NB4 (cell line): ENCODE measurements around the gene OS9.

ENCODE experiments used
- DNase-seq: peaks from one replicate; pipeline ENCODE4 v3.0.0; 2010; ENCODE audit warnings: low read depth
- H3K4me3 ChIP-seq: one replicate; pipeline ENCODE4 v1.5.1; 2011; ENCODE audit warnings: mild to moderate bottlenecking, low read depth, low read length, moderate library complexity
- MYC ChIP-seq: IDR thresholded peaks from 2 replicates; pipeline ENCODE4 v1.6.1; 2011; ENCODE audit warnings: low read depth, low read length
- POLR2A ChIP-seq: IDR thresholded peaks from 2 replicates; pipeline ENCODE4 v1.6.1; 2011; ENCODE audit warnings: mild to moderate bottlenecking; ENCODE audit not compliant: insufficient read length; ENCODE audit errors: extremely low read depth
- TF ChIP-seq, protein P1 (sequence below): IDR thresholded peaks from 2 replicates; pipeline ENCODE4 v1.6.1; 2011; ENCODE audit warnings: low read depth, low read length
- TF ChIP-seq, protein P2 (sequence below): IDR thresholded peaks from one replicate; pipeline ENCODE4 v1.5.1; 2012; ENCODE audit warnings: low read depth, low read length

Gene OS9

GRCh38 chr12:57735952-57736740, 42.2 kb downstream of the OS9 start:
- DNase-seq: no peak
- no peak overlapping the region for H3K4me3 ChIP-seq
- TF ChIP-seq, protein P1, sequence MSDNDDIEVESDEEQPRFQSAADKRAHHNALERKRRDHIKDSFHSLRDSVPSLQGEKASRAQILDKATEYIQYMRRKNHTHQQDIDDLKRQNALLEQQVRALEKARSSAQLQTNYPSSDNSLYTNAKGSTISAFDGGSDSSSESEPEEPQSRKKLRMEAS: no peak

GRCh38 chr12:57736741-57737466, 43.0 kb downstream of the OS9 start:
- H3K4me3 ChIP-seq: no peak overlapping the region
- no peak for DNase-seq
- no peak for TF ChIP-seq POLR2A
- TF ChIP-seq, protein P2, sequence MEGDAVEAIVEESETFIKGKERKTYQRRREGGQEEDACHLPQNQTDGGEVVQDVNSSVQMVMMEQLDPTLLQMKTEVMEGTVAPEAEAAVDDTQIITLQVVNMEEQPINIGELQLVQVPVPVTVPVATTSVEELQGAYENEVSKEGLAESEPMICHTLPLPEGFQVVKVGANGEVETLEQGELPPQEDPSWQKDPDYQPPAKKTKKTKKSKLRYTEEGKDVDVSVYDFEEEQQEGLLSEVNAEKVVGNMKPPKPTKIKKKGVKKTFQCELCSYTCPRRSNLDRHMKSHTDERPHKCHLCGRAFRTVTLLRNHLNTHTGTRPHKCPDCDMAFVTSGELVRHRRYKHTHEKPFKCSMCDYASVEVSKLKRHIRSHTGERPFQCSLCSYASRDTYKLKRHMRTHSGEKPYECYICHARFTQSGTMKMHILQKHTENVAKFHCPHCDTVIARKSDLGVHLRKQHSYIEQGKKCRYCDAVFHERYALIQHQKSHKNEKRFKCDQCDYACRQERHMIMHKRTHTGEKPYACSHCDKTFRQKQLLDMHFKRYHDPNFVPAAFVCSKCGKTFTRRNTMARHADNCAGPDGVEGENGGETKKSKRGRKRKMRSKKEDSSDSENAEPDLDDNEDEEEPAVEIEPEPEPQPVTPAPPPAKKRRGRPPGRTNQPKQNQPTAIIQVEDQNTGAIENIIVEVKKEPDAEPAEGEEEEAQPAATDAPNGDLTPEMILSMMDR: no peak
- TF ChIP-seq MYC: no peak
- TF ChIP-seq, protein P1: no peak

DNA sequence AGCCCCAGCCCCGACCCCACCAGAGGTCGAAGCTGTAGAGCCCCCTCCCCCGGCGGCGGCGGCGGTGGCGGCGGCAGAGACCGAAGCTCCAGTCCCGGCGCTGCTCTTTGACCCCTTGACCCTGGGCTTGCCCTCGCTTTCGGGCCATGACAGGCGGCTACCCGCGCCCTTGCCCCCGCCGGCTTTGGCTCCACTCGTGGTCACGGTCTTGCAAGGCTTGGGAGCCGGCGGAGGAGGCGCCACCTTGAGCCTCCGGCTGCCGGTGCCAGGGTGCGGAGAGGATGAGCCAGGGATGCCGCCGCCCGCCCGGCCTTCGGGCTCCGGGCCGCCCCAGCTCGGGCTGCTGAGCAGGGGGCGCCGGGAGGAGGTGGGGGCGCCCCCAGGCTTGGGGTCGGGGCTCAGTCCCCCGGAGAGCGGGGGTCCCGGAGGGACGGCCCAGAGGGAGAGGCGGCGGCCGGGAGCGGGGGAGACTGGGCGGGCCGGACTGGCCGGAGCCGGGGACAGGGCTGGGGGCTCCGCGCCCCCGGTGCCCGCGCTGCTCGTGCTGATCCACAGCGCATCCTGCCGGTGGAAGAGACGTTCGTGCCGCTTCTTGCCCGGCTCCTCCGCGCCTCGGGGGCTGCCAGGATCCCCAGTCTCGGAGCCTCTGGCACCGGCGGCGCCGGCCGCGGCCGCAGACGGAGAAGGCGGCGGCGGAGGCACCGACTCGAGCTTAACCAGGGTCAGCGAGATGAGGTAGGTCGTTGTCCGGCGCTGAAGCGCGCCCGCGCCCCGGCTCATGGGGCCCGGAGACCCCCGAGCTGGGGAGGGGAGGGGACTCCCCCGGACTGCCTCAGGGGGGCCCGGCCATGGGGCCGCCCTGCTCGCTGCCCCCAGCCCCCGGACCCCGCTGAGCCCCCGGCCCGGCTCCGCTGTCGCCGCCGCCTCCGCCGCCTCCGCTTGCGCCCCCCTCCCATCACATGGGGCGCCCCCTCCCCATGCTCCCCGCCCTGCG, 43.8 kb downstream of the OS9 start:
- H3K4me3 ChIP-seq: no peak overlapping the region
- TF ChIP-seq, protein P1: no peak
- TF ChIP-seq, protein P2: no peak
- TF ChIP-seq POLR2A (no peak), MYC (no peak)
- no peak for DNase-seq

GRCh38 chr12:57738661-57739237, 44.8 kb downstream of the OS9 start, which contains the start of gene AGAP2:
Gene AGAP2, minus strand, starts transcription at chr12:57738742. Its CDS starts 496 bp downstream, at chr12:57738246.
- no peak for DNase-seq
- TF ChIP-seq MYC (no peak), POLR2A (no peak)
- TF ChIP-seq, protein P1: no peak
- TF ChIP-seq, protein P2: no peak
- H3K4me3 ChIP-seq: no peak within 1 kb of the TSS

GRCh38 chr12:57739387-57739786, 45.5 kb downstream of the OS9 start:
- TF ChIP-seq, protein P1: no peak
- TF ChIP-seq MYC: no peak
- TF ChIP-seq, protein P2: no peak
- no peak for TF ChIP-seq POLR2A
- no peak overlapping the region for H3K4me3 ChIP-seq
- no peak for DNase-seq
